Panc1 (cell line): ENCODE data around the gene ZNF79. TPM values are rescaled to one million over a fixed set of nuclear protein-coding genes. Genes with fewer than 3 reads are reported as not detected.

ENCODE experiments used
- ATAC-seq: fragments of 200-7000 bp; cut with Tn5 transposase; 2 replicates; pipeline ENCODE4 v1.9.1; 2020; ENCODE audit warnings: mild to moderate bottlenecking, moderate library complexity
- Bru-seq: library from RNA; stranded (reverse); fragments of 400-500 nt; gene quantifications from one replicate; lab custom pipeline; 2021; lab: Mats Ljungman, UMichigan
- BruChase-seq, 2 experiments: library from RNA; stranded (reverse); fragments of 400-500 nt; gene quantifications; one replicate each; lab custom pipeline; 2021; lab: Mats Ljungman, UMichigan
- BruUV-seq: library from RNA; stranded (reverse); fragments of 400-500 nt; replicated peaks from 2 replicates; lab custom pipeline; 2021; lab: Mats Ljungman, UMichigan
- CTCF ChIA-PET: fragments of 300-600 bp; sonication (Branson Sonifier 250); formaldehyde crosslinking; loops from one replicate; lab custom pipeline; 2022; ENCODE audit warnings: antibody characterized with exemption; lab: Charles Lee
- POLR2A ChIA-PET: fragments of 300-600 bp; sonication (Branson Sonifier 250); formaldehyde crosslinking; loops from one replicate; lab custom pipeline; 2022; ENCODE audit warnings: antibody characterized with exemption; lab: Charles Lee
- DNase-seq: peaks from one replicate; pipeline ENCODE4 v3.0.0-alpha.2; 2010; ENCODE audit warnings: low read depth, low spot score
- H3K27ac ChIP-seq: 2 replicates; pipeline ENCODE4 v1.5.1; 2011; ENCODE audit warnings: mild to moderate bottlenecking, low read length, inconsistent platforms
- H3K27me3 ChIP-seq: fragments of 200-500 bp; sonication (Bioruptor generic); 2 replicates; pipeline ENCODE4 v1.6.0; 2014; ENCODE audit warnings: low read length, inconsistent platforms; ENCODE audit not compliant: control insufficient read depth, insufficient read depth
- H3K36me3 ChIP-seq: fragments of 200-500 bp; sonication (Bioruptor generic); 2 replicates; pipeline ENCODE4 v1.5.1; 2014; ENCODE audit warnings: inconsistent platforms, mild to moderate bottlenecking, low read length, moderate library complexity; ENCODE audit not compliant: control insufficient read depth, insufficient read depth
- H3K4me1 ChIP-seq: 2 replicates; pipeline ENCODE4 v1.5.1; 2011; ENCODE audit warnings: inconsistent platforms, mild to moderate bottlenecking, low read length, moderate library complexity; ENCODE audit not compliant: control insufficient read depth, insufficient read depth
- H3K4me3 ChIP-seq, 2 experiments: 2 replicates each; pipeline ENCODE4 v1.5.1; 2011 to 2012; ENCODE audit warnings: low read depth in 2 of 2, low read length in 2 of 2, mild to moderate bottlenecking in 2 of 2, inconsistent platforms in 1 of 2, moderate library complexity in 1 of 2
- H3K9me3 ChIP-seq: fragments of 200-500 bp; sonication (Bioruptor generic); 2 replicates; pipeline ENCODE4 v1.5.1; 2014; ENCODE audit warnings: low read depth, mild to moderate bottlenecking, inconsistent platforms, low read length, moderate library complexity; ENCODE audit not compliant: control insufficient read depth, insufficient read depth
- POLR2AphosphoS5 ChIP-seq: IDR thresholded peaks from 2 replicates; pipeline ENCODE4 v1.6.1; 2012; ENCODE audit warnings: mild to moderate bottlenecking, low read depth, low read length, moderate library complexity
- SIN3A ChIP-seq: IDR thresholded peaks from 2 replicates; pipeline ENCODE4 v1.6.1; 2012; ENCODE audit warnings: low read depth, mild to moderate bottlenecking, low read length, moderate library complexity, borderline replicate concordance; ENCODE audit not compliant: insufficient read depth
- TCF7L2 ChIP-seq: IDR thresholded peaks from 2 replicates; pipeline ENCODE4 v1.6.1; 2011; ENCODE audit warnings: mild to moderate bottlenecking, low read depth, low read length, inconsistent platforms
- in situ Hi-C: cut with HindIII; loops from 2 replicates; pipeline ENCODE4 v1.10.0; 2016; ENCODE audit warnings: low sequenced_read_pairs, low pct_unique_long_range_greater_than_20kb
- intact Hi-C: fragments of 100-400 bp; cut with micrococcal nuclease; formaldehyde crosslinking; loops from one replicate; pipeline ENCODE4 v1.10.0; 2022; ENCODE audit not compliant: unreplicated experiment
- long read RNA-seq: library from polyadenylated mRNA; unstranded; transcript quantifications from one replicate; pipeline ENCODE4 v2.0.0, GENCODE V29; 2021; ENCODE audit not compliant: unreplicated experiment
- polyA plus RNA-seq: library from polyadenylated mRNA; unstranded; fragments of >200 nt; gene quantifications from one replicate; pipeline ENCODE4 v1.2.1, GENCODE V29; 2012; ENCODE audit warnings: missing spikeins; ENCODE audit not compliant: insufficient read length
- total RNA-seq: library from RNA; stranded (reverse); gene quantifications from one replicate; pipeline ENCODE4 v1.2.1, GENCODE V29; 2021; ENCODE audit not compliant: unreplicated experiment
- TF ChIP-seq, protein P1 (sequence below): fragments of 450-650 bp; IDR thresholded peaks from 2 replicates; pipeline ENCODE4 v1.5.1; 2017; ENCODE audit warnings: mild to moderate bottlenecking
- TF ChIP-seq, protein P2 (sequence below), 2 experiments: IDR thresholded peaks; 2 replicates each; pipeline ENCODE4 v1.6.1; 2011 to 2012; ENCODE audit warnings: low read depth in 2 of 2, control low read depth in 1 of 2, low read length in 1 of 2, mild to moderate bottlenecking in 1 of 2, moderate library complexity in 1 of 2; ENCODE audit not compliant: insufficient read depth in 1 of 2

ZNF79 gene
- total RNA-seq (5.4 TPM), Bru-seq, nascent RNA (percentile 63 among the genes with signal in this experiment), BruChase-seq, experiment 1, labeled RNA remaining after a 2-hour chase (percentile 65 among the genes with signal in this experiment), BruChase-seq, experiment 2, labeled RNA remaining after a 6-hour chase (percentile 62 among the genes with signal in this experiment)
- polyA plus RNA-seq = 3.5 TPM
- long read RNA-seq, partial matches to known transcripts = 0 of 7 reads
- long read RNA-seq, other reads (novel, unspliced or antisense) = 3 of 7 reads

DNA sequence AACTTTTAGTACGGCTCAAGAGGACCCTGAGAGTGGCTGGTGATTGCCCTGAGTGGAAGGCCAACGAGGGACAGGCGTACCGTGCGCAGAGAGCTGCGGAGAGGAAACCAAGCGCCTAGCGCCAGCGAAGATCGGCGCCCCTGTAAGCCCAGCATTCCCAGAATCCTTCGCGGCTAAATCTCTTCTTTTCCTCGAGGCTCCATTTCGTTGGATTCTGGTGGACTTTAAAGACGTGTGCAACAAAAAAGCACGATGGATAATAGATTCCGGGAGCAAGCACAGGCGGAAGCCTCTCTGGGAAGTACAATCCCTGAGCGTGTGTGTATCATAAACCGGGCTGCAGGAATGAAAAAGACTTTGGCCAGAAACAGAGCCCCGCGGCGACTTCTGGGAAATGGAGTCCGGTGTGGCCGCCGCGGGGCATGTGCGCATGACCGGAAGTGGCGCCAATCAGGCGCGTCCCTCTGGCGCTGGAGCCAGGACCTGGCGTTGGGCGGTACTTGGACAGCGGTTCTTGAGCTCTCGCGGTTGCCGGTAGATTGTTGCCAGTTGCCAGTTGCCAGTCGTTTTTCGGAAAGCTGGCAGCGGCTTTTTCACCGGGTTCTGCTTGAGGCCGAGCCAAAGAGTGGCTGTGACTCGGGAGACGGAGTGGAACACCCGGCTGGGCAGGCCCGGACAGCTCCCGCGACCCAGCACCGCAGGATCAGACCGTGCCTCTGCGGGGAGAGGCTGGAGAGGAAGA is at the start of gene ZNF79:
Gene ZNF79 (plus strand): TSS at position 449 of the 742 bp plus-strand sequence. CDS start 406 bp downstream, outside the sequence.
- Histone ChIP-seq H3K27ac (peak within 1 kb of the TSS; percentile 95), H3K36me3 (no peaks in the 10 kb centered on the region; the same call in 1 of the 2 replicates), H3K4me3 (peak within 1 kb of the TSS; percentile 90 to 96), H3K4me1 (peaks cover 9% of the 10 kb centered on the region; the same call in 1 of the 2 replicates), H3K9me3 (no peaks in the 10 kb centered on the region), H3K27me3 (no peaks in the 10 kb centered on the region)
- POLR2A ChIA-PET = interaction anchor here (0.5 kb wide), 1 partner anchor 181 kb away, joined by 3 read pairs; no protein-coding TSS in a partner anchor
- in situ Hi-C loops = no loop called here
- DNase-seq (peak; percentile 62), ATAC-seq (peak; percentile 95)
- TF ChIP-seq, protein P1, sequence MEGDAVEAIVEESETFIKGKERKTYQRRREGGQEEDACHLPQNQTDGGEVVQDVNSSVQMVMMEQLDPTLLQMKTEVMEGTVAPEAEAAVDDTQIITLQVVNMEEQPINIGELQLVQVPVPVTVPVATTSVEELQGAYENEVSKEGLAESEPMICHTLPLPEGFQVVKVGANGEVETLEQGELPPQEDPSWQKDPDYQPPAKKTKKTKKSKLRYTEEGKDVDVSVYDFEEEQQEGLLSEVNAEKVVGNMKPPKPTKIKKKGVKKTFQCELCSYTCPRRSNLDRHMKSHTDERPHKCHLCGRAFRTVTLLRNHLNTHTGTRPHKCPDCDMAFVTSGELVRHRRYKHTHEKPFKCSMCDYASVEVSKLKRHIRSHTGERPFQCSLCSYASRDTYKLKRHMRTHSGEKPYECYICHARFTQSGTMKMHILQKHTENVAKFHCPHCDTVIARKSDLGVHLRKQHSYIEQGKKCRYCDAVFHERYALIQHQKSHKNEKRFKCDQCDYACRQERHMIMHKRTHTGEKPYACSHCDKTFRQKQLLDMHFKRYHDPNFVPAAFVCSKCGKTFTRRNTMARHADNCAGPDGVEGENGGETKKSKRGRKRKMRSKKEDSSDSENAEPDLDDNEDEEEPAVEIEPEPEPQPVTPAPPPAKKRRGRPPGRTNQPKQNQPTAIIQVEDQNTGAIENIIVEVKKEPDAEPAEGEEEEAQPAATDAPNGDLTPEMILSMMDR = no peak
- TF ChIP-seq TCF7L2 (no peak), POLR2AphosphoS5 (peak; percentile 57), SIN3A (no peak; the same call in 1 of the 2 replicates)
- TF ChIP-seq, protein P2, sequence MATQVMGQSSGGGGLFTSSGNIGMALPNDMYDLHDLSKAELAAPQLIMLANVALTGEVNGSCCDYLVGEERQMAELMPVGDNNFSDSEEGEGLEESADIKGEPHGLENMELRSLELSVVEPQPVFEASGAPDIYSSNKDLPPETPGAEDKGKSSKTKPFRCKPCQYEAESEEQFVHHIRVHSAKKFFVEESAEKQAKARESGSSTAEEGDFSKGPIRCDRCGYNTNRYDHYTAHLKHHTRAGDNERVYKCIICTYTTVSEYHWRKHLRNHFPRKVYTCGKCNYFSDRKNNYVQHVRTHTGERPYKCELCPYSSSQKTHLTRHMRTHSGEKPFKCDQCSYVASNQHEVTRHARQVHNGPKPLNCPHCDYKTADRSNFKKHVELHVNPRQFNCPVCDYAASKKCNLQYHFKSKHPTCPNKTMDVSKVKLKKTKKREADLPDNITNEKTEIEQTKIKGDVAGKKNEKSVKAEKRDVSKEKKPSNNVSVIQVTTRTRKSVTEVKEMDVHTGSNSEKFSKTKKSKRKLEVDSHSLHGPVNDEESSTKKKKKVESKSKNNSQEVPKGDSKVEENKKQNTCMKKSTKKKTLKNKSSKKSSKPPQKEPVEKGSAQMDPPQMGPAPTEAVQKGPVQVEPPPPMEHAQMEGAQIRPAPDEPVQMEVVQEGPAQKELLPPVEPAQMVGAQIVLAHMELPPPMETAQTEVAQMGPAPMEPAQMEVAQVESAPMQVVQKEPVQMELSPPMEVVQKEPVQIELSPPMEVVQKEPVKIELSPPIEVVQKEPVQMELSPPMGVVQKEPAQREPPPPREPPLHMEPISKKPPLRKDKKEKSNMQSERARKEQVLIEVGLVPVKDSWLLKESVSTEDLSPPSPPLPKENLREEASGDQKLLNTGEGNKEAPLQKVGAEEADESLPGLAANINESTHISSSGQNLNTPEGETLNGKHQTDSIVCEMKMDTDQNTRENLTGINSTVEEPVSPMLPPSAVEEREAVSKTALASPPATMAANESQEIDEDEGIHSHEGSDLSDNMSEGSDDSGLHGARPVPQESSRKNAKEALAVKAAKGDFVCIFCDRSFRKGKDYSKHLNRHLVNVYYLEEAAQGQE (IDR thresholded peaks at IDR 0.05; ENCODE audit: insufficient read depth in 1 of 2, low read depth in 2 of 2, low read length in 1 of 2) = peak; percentile 60 to 78
- intact Hi-C loops = no loop called here
- CTCF ChIA-PET = no interaction called here
- BruUV-seq = no TSS peak

DNA sequence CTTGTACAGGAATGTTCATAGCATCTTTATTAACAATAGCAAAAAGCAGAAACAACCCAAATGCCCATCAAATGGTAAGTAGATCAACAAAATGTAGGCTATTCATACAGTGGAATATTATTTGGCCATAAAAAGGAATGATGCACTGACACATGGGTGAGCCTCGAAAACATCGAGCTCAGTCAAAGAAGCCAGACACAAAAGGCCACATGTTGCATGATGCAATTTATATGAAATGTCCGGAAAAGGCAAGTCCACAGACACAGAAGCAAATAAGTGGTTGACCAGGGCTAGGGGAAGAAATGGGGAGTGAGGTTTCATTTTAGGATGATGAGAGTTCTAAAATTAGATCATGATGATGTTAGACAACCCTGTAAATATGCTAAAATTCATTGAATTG is 43.7 kb upstream of the ZNF79 start:
- Histone ChIP-seq H3K4me3 (no peak overlapping the region), H3K27ac (peak overlapping the region; percentile 51; the same call in 1 of the 2 replicates), H3K36me3 (no peaks in the 10 kb centered on the region), H3K9me3 (no peaks in the 10 kb centered on the region), H3K27me3 (no peaks in the 10 kb centered on the region), H3K4me1 (peaks cover 5% of the 10 kb centered on the region)
- no peak for ATAC-seq
- in situ Hi-C loops (no loop called here), intact Hi-C loops (no loop called here)
- DNase-seq = no peak
- TF ChIP-seq TCF7L2 = no peak
- TF ChIP-seq POLR2AphosphoS5 = no peak
- no peak for TF ChIP-seq SIN3A
- TF ChIP-seq, protein P1 = no peak
- TF ChIP-seq, protein P2 (IDR thresholded peaks at IDR 0.05; ENCODE audit: insufficient read depth in 1 of 2, low read depth in 2 of 2, low read length in 1 of 2) = no peak
- CTCF ChIA-PET = no interaction called here
- no TSS peak for BruUV-seq
- POLR2A ChIA-PET = no interaction called here
